T-helper 17 cell (primary cell): Measurements from ENCODE around the gene TM4SF5. TPM values are rescaled to one million over a fixed set of nuclear protein-coding genes. Genes with fewer than 3 reads are reported as not detected.
A peak's percentile ranks its signal among the peaks of the same experiment; 100 is the strongest.

Experiments used
- ATAC-seq: fragments of 150-1000 bp; cut with Tn5 transposase; 2 replicates; pipeline ENCODE4 v1.10.0; 2021; ENCODE audit warnings: mild to moderate bottlenecking, moderate library complexity
- DNase-seq, 3 donors: peaks; one replicate each; pipeline versions ENCODE4 v3.0.0 to v3.0.0-alpha.2; 2020 to 2021
- H3K9me3 ChIP-seq: one replicate; pipeline ENCODE4 v1.7.0; 2013; ENCODE audit warnings: low read length, mild to moderate bottlenecking; ENCODE audit not compliant: control insufficient read depth, poor library complexity, severe bottlenecking
- H3K27ac Mint-ChIP-seq: one replicate; pipeline ENCODE4 v1.8.0; 2022; ENCODE audit warnings: mild to moderate bottlenecking, moderate library complexity, mixed read lengths
- H3K27me3 Mint-ChIP-seq: one replicate; pipeline ENCODE4 v1.8.0; 2022; ENCODE audit warnings: mixed read lengths
- H3K36me3 Mint-ChIP-seq: one replicate; pipeline ENCODE4 v1.8.0; 2022; ENCODE audit warnings: low read depth, mixed read lengths
- H3K4me1 Mint-ChIP-seq: one replicate; pipeline ENCODE4 v1.8.0; 2022; ENCODE audit warnings: mild to moderate bottlenecking, mixed read lengths
- H3K4me3 Mint-ChIP-seq: one replicate; pipeline ENCODE4 v1.8.0; 2022; ENCODE audit warnings: mild to moderate bottlenecking, moderate library complexity, mixed read lengths
- total RNA-seq, 4 donors: library from RNA in 2 of 4; stranded (reverse) in 2 of 4; gene quantifications; one replicate each; pipeline ENCODE4 v1.2.3 and lab custom pipeline; 2022 to 2026

Gene TM4SF5
- total RNA-seq, 2 donors from 2014 or later = not detected

- no peaks in the 10 kb centered on the region for H3K9me3 ChIP-seq
- Mint-ChIP-seq H3K36me3 (no peaks in the 10 kb centered on the region), H3K4me3 (no peak overlapping the region), H3K4me1 (no peaks in the 10 kb centered on the region), H3K27me3 (peaks cover 8% of the 10 kb centered on the region), H3K27ac (no peak overlapping the region)
- DNase-seq (no peak), ATAC-seq (no peak)
Observed at GRCh38 chr17:4766201-4766600, 5.5 kb upstream of the TM4SF5 start.

GRCh38 chr17:4766723-4767122 is 5.0 kb upstream of the TM4SF5 start:
- H3K27ac Mint-ChIP-seq = no peak overlapping the region
- no peak overlapping the region for H3K4me3 Mint-ChIP-seq
- H3K27me3 Mint-ChIP-seq = peaks cover 9% of the 10 kb centered on the region
- H3K4me1 Mint-ChIP-seq = peaks cover 4% of the 10 kb centered on the region
- DNase-seq (no peak), ATAC-seq (no peak)
- no peaks in the 10 kb centered on the region for H3K9me3 ChIP-seq
- no peaks in the 10 kb centered on the region for H3K36me3 Mint-ChIP-seq

- ATAC-seq = no peak
- Mint-ChIP-seq H3K4me3 (no peak overlapping the region), H3K27me3 (peaks cover 12% of the 10 kb centered on the region), H3K36me3 (no peaks in the 10 kb centered on the region), H3K4me1 (peaks cover 8% of the 10 kb centered on the region), H3K27ac (no peak overlapping the region)
- DNase-seq = no peak
- no peaks in the 10 kb centered on the region for H3K9me3 ChIP-seq
Observed at GRCh38 chr17:4768298-4768697, 3.4 kb upstream of the TM4SF5 start.

- DNase-seq (no peak), ATAC-seq (no peak)
- H3K27me3 Mint-ChIP-seq = peaks cover 19% of the 10 kb centered on the region
- H3K9me3 ChIP-seq = no peaks in the 10 kb centered on the region
- H3K4me1 Mint-ChIP-seq = peaks cover 8% of the 10 kb centered on the region
- H3K4me3 Mint-ChIP-seq = no peak overlapping the region
- H3K36me3 Mint-ChIP-seq = no peaks in the 10 kb centered on the region
- H3K27ac Mint-ChIP-seq = no peak overlapping the region
Observed at GRCh38 chr17:4769628-4770027, 2.1 kb upstream of the TM4SF5 start.

GRCh38 chr17:4772235-4772613 is 538 bp downstream of the TM4SF5 start:
- H3K27ac Mint-ChIP-seq = no peak overlapping the region
- DNase-seq (no peak), ATAC-seq (no peak)
- peaks cover 19% of the 10 kb centered on the region for H3K27me3 Mint-ChIP-seq
- peak overlapping the region; percentile 45 for H3K4me3 Mint-ChIP-seq
- peaks cover 8% of the 10 kb centered on the region for H3K4me1 Mint-ChIP-seq
- H3K36me3 Mint-ChIP-seq = no peaks in the 10 kb centered on the region
- no peaks in the 10 kb centered on the region for H3K9me3 ChIP-seq

GRCh38 chr17:4777969-4778760 is 6.5 kb downstream of the TM4SF5 start:
- H3K4me3 Mint-ChIP-seq = no peak overlapping the region
- no peak for DNase-seq
- no peak overlapping the region for H3K27ac Mint-ChIP-seq
- peaks cover 4% of the 10 kb centered on the region for H3K4me1 Mint-ChIP-seq
- ATAC-seq = no peak
- peaks cover 49% of the 10 kb centered on the region for H3K27me3 Mint-ChIP-seq
- peaks cover 5% of the 10 kb centered on the region for H3K36me3 Mint-ChIP-seq
- H3K9me3 ChIP-seq = no peaks in the 10 kb centered on the region

GRCh38 chr17:4780325-4780955 is 8.8 kb downstream of the TM4SF5 start:
- DNase-seq (no peak), ATAC-seq (no peak)
- H3K4me3 Mint-ChIP-seq = no peak overlapping the region
- peaks cover 60% of the 10 kb centered on the region for H3K27me3 Mint-ChIP-seq
- H3K27ac Mint-ChIP-seq = no peak overlapping the region
- H3K9me3 ChIP-seq = no peaks in the 10 kb centered on the region
- peaks cover 8% of the 10 kb centered on the region for H3K36me3 Mint-ChIP-seq
- H3K4me1 Mint-ChIP-seq = peaks cover 6% of the 10 kb centered on the region

GRCh38 chr17:4782652-4783051 is 11.0 kb downstream of the TM4SF5 start:
- H3K27ac Mint-ChIP-seq = no peak overlapping the region
- DNase-seq = no peak

GRCh38 chr17:4785311-4786105 is 13.8 kb downstream of the TM4SF5 start:
- peaks cover 55% of the 10 kb centered on the region for H3K27me3 Mint-ChIP-seq
- no peak for ATAC-seq

More at GRCh38 chr17:4782652-4783051, 11.0 kb downstream of the TM4SF5 start:
- H3K9me3 ChIP-seq = no peaks in the 10 kb centered on the region
- Mint-ChIP-seq H3K4me3 (peak overlapping the region; percentile 39), H3K4me1 (peaks cover 15% of the 10 kb centered on the region), H3K36me3 (peaks cover 8% of the 10 kb centered on the region), H3K27me3 (peaks cover 79% of the 10 kb centered on the region)
- ATAC-seq = no peak

GRCh38 chr17:4786106-4786511 is 14.4 kb downstream of the TM4SF5 start, which contains the start of gene VMO1:
Gene VMO1 (minus strand): TSS chr17:4786364. CDS start chr17:4786352, 12 bp downstream.
- H3K27me3 Mint-ChIP-seq = peaks cover 51% of the 10 kb centered on the region

More at GRCh38 chr17:4785311-4786105, 13.8 kb downstream of the TM4SF5 start:
- Mint-ChIP-seq H3K36me3 (peaks cover 5% of the 10 kb centered on the region), H3K4me1 (peaks cover 23% of the 10 kb centered on the region), H3K27ac (peak overlapping the region; percentile 34), H3K4me3 (peak overlapping the region; percentile 55)
- H3K9me3 ChIP-seq = no peaks in the 10 kb centered on the region
- DNase-seq = no peak

GRCh38 chr17:4786516-4786915 is 14.8 kb downstream of the TM4SF5 start:
- H3K9me3 ChIP-seq = no peaks in the 10 kb centered on the region
- Mint-ChIP-seq H3K4me3 (peak overlapping the region; percentile 9), H3K4me1 (peaks cover 26% of the 10 kb centered on the region), H3K27ac (peak overlapping the region; percentile 34), H3K27me3 (peaks cover 51% of the 10 kb centered on the region), H3K36me3 (peaks cover 5% of the 10 kb centered on the region)
- DNase-seq = no peak
- no peak for ATAC-seq

More at GRCh38 chr17:4786106-4786511, 14.4 kb downstream of the TM4SF5 start, which contains the start of gene VMO1:
- H3K27ac Mint-ChIP-seq = peak within 1 kb of the TSS; percentile 34
- DNase-seq (no peak), ATAC-seq (no peak)
- peaks cover 26% of the 10 kb centered on the region for H3K4me1 Mint-ChIP-seq
- H3K36me3 Mint-ChIP-seq = peaks cover 5% of the 10 kb centered on the region
- H3K4me3 Mint-ChIP-seq = peak within 1 kb of the TSS; percentile 55
- no peaks in the 10 kb centered on the region for H3K9me3 ChIP-seq

- ATAC-seq = no peak
- Mint-ChIP-seq H3K27me3 (peaks cover 38% of the 10 kb centered on the region), H3K36me3 (peaks cover 3% of the 10 kb centered on the region), H3K4me3 (peak overlapping the region; percentile 33), H3K4me1 (peaks cover 24% of the 10 kb centered on the region), H3K27ac (peak overlapping the region; percentile 24)
- no peak for DNase-seq
- no peaks in the 10 kb centered on the region for H3K9me3 ChIP-seq
Observed at GRCh38 chr17:4788159-4788806, 16.6 kb downstream of the TM4SF5 start.
